ENCODE data around the gene MC1R. TPM values are rescaled to one million over a fixed set of nuclear protein-coding genes. Genes with fewer than 3 reads are reported as not detected.

Gene MC1R
- total RNA-seq, 1 donor from 2014 or later = 3.8 TPM

GRCh38 chr16:89884041-89884421 lies 34.6 kb upstream of the MC1R start:
- H3K4me3 Mint-ChIP-seq = no peak overlapping the region
- H3K36me3 Mint-ChIP-seq = peaks cover 25% of the 10 kb centered on the region
- TF ChIP-seq CTCF (conservative IDR thresholded peaks at IDR 0.05) = no peak
- peaks cover 3% of the 10 kb centered on the region for H3K4me1 Mint-ChIP-seq (ENCODE audit: unreplicated experiment)
- no peak overlapping the region for H3K27ac Mint-ChIP-seq
- no peaks in the 10 kb centered on the region for H3K9me3 Mint-ChIP-seq
- DNase-seq (ENCODE audit: extremely low spot score, unreplicated experiment) = no peak
- H3K27me3 Mint-ChIP-seq = no peaks in the 10 kb centered on the region

- no peak for DNase-seq (ENCODE audit: extremely low spot score, unreplicated experiment)
- H3K27ac Mint-ChIP-seq = no peak overlapping the region
Measured at GRCh38 chr16:89887243-89887642, 31.4 kb upstream of the MC1R start.

GRCh38 chr16:89890200-89890599 lies 28.5 kb upstream of the MC1R start:
- no peak overlapping the region for H3K4me3 Mint-ChIP-seq
- no peaks in the 10 kb centered on the region for H3K27me3 Mint-ChIP-seq
- no peaks in the 10 kb centered on the region for H3K4me1 Mint-ChIP-seq (ENCODE audit: unreplicated experiment)
- peaks cover 11% of the 10 kb centered on the region for H3K36me3 Mint-ChIP-seq
- DNase-seq (ENCODE audit: extremely low spot score, unreplicated experiment) = no peak
- no peak overlapping the region for H3K27ac Mint-ChIP-seq
- TF ChIP-seq CTCF (conservative IDR thresholded peaks at IDR 0.05) = no peak
- no peaks in the 10 kb centered on the region for H3K9me3 Mint-ChIP-seq

More at GRCh38 chr16:89887243-89887642, 31.4 kb upstream of the MC1R start:
- no peaks in the 10 kb centered on the region for H3K27me3 Mint-ChIP-seq
- H3K4me1 Mint-ChIP-seq (ENCODE audit: unreplicated experiment) = no peaks in the 10 kb centered on the region
- H3K36me3 Mint-ChIP-seq = peaks cover 20% of the 10 kb centered on the region
- TF ChIP-seq CTCF (conservative IDR thresholded peaks at IDR 0.05) = no peak
- H3K9me3 Mint-ChIP-seq = no peaks in the 10 kb centered on the region
- no peak overlapping the region for H3K4me3 Mint-ChIP-seq

GRCh38 chr16:89890886-89891657 lies 27.6 kb upstream of the MC1R start:
- H3K4me1 Mint-ChIP-seq (ENCODE audit: unreplicated experiment) = no peaks in the 10 kb centered on the region
- no peak overlapping the region for H3K27ac Mint-ChIP-seq
- H3K4me3 Mint-ChIP-seq = no peak overlapping the region
- TF ChIP-seq CTCF (conservative IDR thresholded peaks at IDR 0.05) = no peak
- no peaks in the 10 kb centered on the region for H3K27me3 Mint-ChIP-seq
- no peak for DNase-seq (ENCODE audit: extremely low spot score, unreplicated experiment)
- H3K9me3 Mint-ChIP-seq = no peaks in the 10 kb centered on the region
- H3K36me3 Mint-ChIP-seq = peaks cover 8% of the 10 kb centered on the region

GRCh38 chr16:89892055-89892630 lies 26.5 kb upstream of the MC1R start:
- Mint-ChIP-seq H3K4me3 (no peak overlapping the region), H3K27ac (no peak overlapping the region), H3K27me3 (no peaks in the 10 kb centered on the region)

More at GRCh38 chr16:89892055-89892630, 26.5 kb upstream of the MC1R start:
- TF ChIP-seq CTCF (conservative IDR thresholded peaks at IDR 0.05) = no peak
- Mint-ChIP-seq H3K36me3 (peaks cover 7% of the 10 kb centered on the region), H3K4me1 (ENCODE audit: unreplicated experiment) (no peaks in the 10 kb centered on the region), H3K9me3 (no peaks in the 10 kb centered on the region)
- no peak for DNase-seq (ENCODE audit: extremely low spot score, unreplicated experiment)
